CD4-positive, alpha-beta T cell treated with Interleukin-1 beta for 1 hour (primary cell): ENCODE results near the gene ALDH1B1.

Source experiments
- DNase-seq, 2 donors: peaks; one replicate each; pipeline ENCODE4 v3.0.0-alpha.2; 2020 to 2022

ALDH1B1 gene

GRCh38 chr9:38441347-38442085 lies 49.0 kb downstream of the ALDH1B1 start:
- no peak for DNase-seq

DNA sequence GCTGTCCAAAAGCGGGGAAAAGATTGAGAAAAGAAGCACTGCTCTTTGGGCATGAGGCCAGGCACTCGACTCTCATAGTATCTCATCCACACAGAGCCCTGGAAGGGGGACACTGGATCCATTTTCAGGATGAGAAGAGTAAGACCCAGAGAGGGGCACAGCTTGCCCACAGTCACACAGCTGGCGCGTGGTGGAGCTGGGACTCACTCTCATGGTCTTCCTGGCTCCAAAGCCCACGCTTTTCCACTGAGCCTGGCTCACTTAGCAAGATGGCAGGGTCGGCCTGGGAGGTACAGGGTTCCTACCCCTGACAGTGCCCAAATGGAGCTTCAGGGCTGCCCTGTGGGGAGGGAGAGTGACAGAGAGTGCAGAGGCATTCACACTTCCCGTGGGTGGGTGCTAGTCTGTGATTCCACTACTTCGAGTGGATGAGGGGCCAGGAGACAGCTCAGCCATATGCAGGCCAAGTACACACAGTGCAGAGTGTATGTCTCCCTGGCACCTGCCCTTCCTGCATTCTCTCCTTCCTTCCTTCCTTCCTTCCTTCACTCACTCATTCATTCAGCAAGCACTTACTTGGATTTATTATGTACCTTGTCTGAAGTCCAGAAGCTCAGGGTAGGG lies 50.1 kb downstream of the ALDH1B1 start:
- DNase-seq = no peak

DNA sequence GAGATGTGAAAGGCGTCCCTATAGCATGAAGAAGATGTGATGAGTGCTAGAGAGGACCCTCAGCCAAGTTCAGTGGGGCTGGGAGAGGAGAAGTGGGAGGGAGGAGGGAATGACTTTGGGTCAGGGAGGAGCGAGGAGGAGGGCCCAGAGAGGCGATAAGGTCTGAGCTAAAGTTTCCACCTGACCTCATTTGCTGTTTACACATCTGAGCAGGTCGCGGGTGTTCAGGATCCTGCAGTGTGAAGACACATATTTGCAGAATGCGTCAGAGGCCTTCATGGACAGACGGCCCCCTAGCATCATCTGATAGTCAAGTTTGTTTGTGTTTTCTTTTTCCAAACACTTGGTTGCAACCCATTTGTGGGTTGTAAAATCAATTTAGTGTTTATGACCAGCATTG lies 50.7 kb downstream of the ALDH1B1 start:
- DNase-seq = no peak

- DNase-seq = no peak
These were observed 51.1 kb downstream of the ALDH1B1 start for GRCh38 chr9:38443597-38443996.

- DNase-seq = no peak
These were observed 52.9 kb downstream of the ALDH1B1 start for GRCh38 chr9:38445154-38446043.

- no peak for DNase-seq
These were observed 55.2 kb downstream of the ALDH1B1 start for GRCh38 chr9:38447703-38448102.
